Activated CD8-positive, alpha-beta T cell treated with anti-CD3 and anti-CD28 coated beads for 36 hours (primary cell): ENCODE measurements around the gene ANKRD27. TPM values are rescaled to one million over a fixed set of nuclear protein-coding genes. Genes with fewer than 3 reads are reported as not detected.

Experiments
- ATAC-seq: fragments of 200-7000 bp; cut with Tn5 transposase; one replicate; pipeline ENCODE4 v1.10.0; 2021; ENCODE audit warnings: mild to moderate bottlenecking, moderate library complexity
- CTCF ChIA-PET: fragments of 350-600 bp; sonication (Branson Sonifier 250); formaldehyde crosslinking; loops from one replicate; lab custom pipeline; 2021; ENCODE audit warnings: antibody characterized with exemption; lab: Charles Lee
- POLR2A ChIA-PET: fragments of 350-600 bp; sonication (Branson Sonifier 250); formaldehyde crosslinking; loops from one replicate; lab custom pipeline; 2021; ENCODE audit warnings: antibody characterized with exemption; lab: Charles Lee
- DNase-seq: peaks from one replicate; pipeline ENCODE4 v3.0.0-alpha.2; 2020
- H3K27ac Mint-ChIP-seq: one replicate; pipeline ENCODE4 v1.8.0; 2021; ENCODE audit warnings: mild to moderate bottlenecking, mixed read lengths
- H3K27me3 Mint-ChIP-seq: one replicate; pipeline ENCODE4 v1.8.0; 2021; ENCODE audit warnings: mixed read lengths
- H3K36me3 Mint-ChIP-seq: one replicate; pipeline ENCODE4 v1.8.0; 2021; ENCODE audit warnings: low read depth, mixed read lengths
- H3K4me1 Mint-ChIP-seq: one replicate; pipeline ENCODE4 v1.8.0; 2021; ENCODE audit warnings: low read depth, mixed read lengths
- H3K4me3 Mint-ChIP-seq: one replicate; pipeline ENCODE4 v1.8.0; 2021; ENCODE audit warnings: mild to moderate bottlenecking, moderate library complexity, mixed read lengths
- H3K9me3 Mint-ChIP-seq: one replicate; pipeline ENCODE4 v1.8.0; 2021; ENCODE audit warnings: mixed read lengths
- CTCF ChIP-seq: fragments of 200-600 bp; IDR thresholded peaks from one replicate; pipeline ENCODE4 v1.8.0; 2022; ENCODE audit warnings: antibody characterized with exemption, mild to moderate bottlenecking
- intact Hi-C: fragments of 100-400 bp; cut with micrococcal nuclease; formaldehyde crosslinking; loops from one replicate; pipeline ENCODE4 v1.10.0; 2022
- total RNA-seq, 2 experiments: library from RNA; stranded (reverse); gene quantifications; one replicate each; pipeline ENCODE4 v1.2.3, GENCODE V29; 2021

ANKRD27 gene
- 10 to 100 TPM; 34.2 to 41.0 TPM for total RNA-seq

GRCh38 chr19:32674931-32675719 is at the start of gene ANKRD27:
ANKRD27 (minus strand) TSS chr19:32675180; CDS start chr19:32659015, 16,165 bp downstream.
- CTCF ChIA-PET, result interaction anchor here (1.0 to 1.4 kb wide), 2 partner anchors 11 to 34 kb away, joined by 3 read pairs; no protein-coding TSS in a partner anchor
- ATAC-seq, result peak; percentile 97

GRCh38 chr19:32720936-32721250 is 45.9 kb upstream of the ANKRD27 start:
- H3K9me3 Mint-ChIP-seq, result no peaks in the 10 kb centered on the region
- ATAC-seq, result no peak
- no peak for TF ChIP-seq CTCF

More at GRCh38 chr19:32674931-32675719, at the start of gene ANKRD27:
- peak within 1 kb of the TSS; percentile 87 for H3K27ac Mint-ChIP-seq
- H3K4me3 Mint-ChIP-seq, result peak within 1 kb of the TSS; percentile 88
- H3K9me3 Mint-ChIP-seq, result no peaks in the 10 kb centered on the region
- peak; percentile 99 for DNase-seq
- no peak for TF ChIP-seq CTCF
- peaks cover 4% of the 10 kb centered on the region for H3K36me3 Mint-ChIP-seq
- intact Hi-C loops, result no loop called here
- peaks cover 12% of the 10 kb centered on the region for H3K27me3 Mint-ChIP-seq
- POLR2A ChIA-PET, result interaction anchor here (0.9 to 4.7 kb wide), 5 partner anchors 11 to 94 kb away, joined by 3 to 43 read pairs (median 3); partner anchors contain the start of genes NUDT19 and PDCD5
- H3K4me1 Mint-ChIP-seq, result peaks cover 32% of the 10 kb centered on the region

GRCh38 chr19:32720216-32720935 is 45.4 kb upstream of the ANKRD27 start:
- no peaks in the 10 kb centered on the region for H3K4me1 Mint-ChIP-seq
- ChIA-PET CTCF (no interaction called here), POLR2A (no interaction called here)
- TF ChIP-seq CTCF, result no peak
- H3K27ac Mint-ChIP-seq, result no peak overlapping the region
- ATAC-seq (no peak), DNase-seq (no peak)
- no peaks in the 10 kb centered on the region for H3K9me3 Mint-ChIP-seq
- peaks cover 7% of the 10 kb centered on the region for H3K36me3 Mint-ChIP-seq
- H3K4me3 Mint-ChIP-seq, result no peak overlapping the region
- intact Hi-C loops, result no loop called here
- H3K27me3 Mint-ChIP-seq, result no peaks in the 10 kb centered on the region

More at GRCh38 chr19:32720936-32721250, 45.9 kb upstream of the ANKRD27 start:
- H3K4me3 Mint-ChIP-seq, result no peak overlapping the region
- POLR2A ChIA-PET, result no interaction called here
- no peaks in the 10 kb centered on the region for H3K27me3 Mint-ChIP-seq
- CTCF ChIA-PET, result no interaction called here
- no peaks in the 10 kb centered on the region for H3K4me1 Mint-ChIP-seq
- no peak overlapping the region for H3K27ac Mint-ChIP-seq
- no peak for DNase-seq
- intact Hi-C loops, result no loop called here
- H3K36me3 Mint-ChIP-seq, result peaks cover 7% of the 10 kb centered on the region

- no peak for ATAC-seq
- H3K4me1 Mint-ChIP-seq, result no peaks in the 10 kb centered on the region
- no peak for TF ChIP-seq CTCF
- H3K4me3 Mint-ChIP-seq, result no peak within 1 kb of the TSS
- ChIA-PET CTCF (no interaction called here), POLR2A (no interaction called here)
- H3K27me3 Mint-ChIP-seq, result no peaks in the 10 kb centered on the region
- intact Hi-C loops, result no loop called here
- no peak within 1 kb of the TSS for H3K27ac Mint-ChIP-seq
- no peak for DNase-seq
- H3K9me3 Mint-ChIP-seq, result no peaks in the 10 kb centered on the region
- H3K36me3 Mint-ChIP-seq, result peaks cover 14% of the 10 kb centered on the region
Observed at GRCh38 chr19:32719611-32720059, 44.7 kb upstream of the ANKRD27 start, which contains the start of gene TDRD12. TDRD12 (plus strand) TSS chr19:32719767; CDS start chr19:32720073, 306 bp downstream.
